Measurements from ENCODE around the gene GDPGP1.

The GDPGP1 gene

DNA sequence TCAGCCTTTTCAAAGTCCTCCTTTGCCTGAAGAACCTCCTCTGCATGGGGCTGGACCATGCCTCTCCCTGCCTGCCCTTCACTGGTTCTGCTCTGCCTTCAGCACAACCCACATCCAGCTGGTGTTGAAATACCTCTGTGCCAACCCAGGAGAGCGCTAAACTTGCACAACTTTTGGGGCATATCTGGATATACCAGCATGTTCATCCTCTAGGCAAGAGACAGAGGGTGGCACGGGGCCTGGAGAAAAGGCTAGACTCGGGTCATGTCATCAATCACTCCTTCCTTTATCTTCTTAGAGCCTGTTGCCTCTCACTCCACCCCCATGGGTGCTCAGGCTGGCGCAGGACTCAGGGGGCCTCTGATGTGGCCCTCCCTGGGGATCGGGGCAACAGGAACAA, 28.1 kb upstream of the GDPGP1 start:
- peaks cover 3% of the 10 kb centered on the region; the same call in 1 of the 2 replicates for H3K27me3 ChIP-seq (ENCODE audit: control insufficient read depth, insufficient read depth, low read length)
- H3K9me3 ChIP-seq (ENCODE audit: control insufficient read depth, insufficient read depth, low read length), result no peaks in the 10 kb centered on the region
- H3K36me3 ChIP-seq (ENCODE audit: control insufficient read depth, insufficient read depth, low read length), result peaks cover 7% of the 10 kb centered on the region; the same call in 1 of the 2 replicates
- no peak overlapping the region for H3K4me3 ChIP-seq (ENCODE audit: low read depth, low read length)
- no peak overlapping the region for H3K27ac ChIP-seq (ENCODE audit: low read depth, low read length)
- no peak overlapping the region for H3K9ac ChIP-seq (ENCODE audit: low read depth, low read length)
- H3K4me1 ChIP-seq (ENCODE audit: control insufficient read depth, insufficient read depth, low read length), result peaks cover 9% of the 10 kb centered on the region; the same call in 1 of the 2 replicates

DNA sequence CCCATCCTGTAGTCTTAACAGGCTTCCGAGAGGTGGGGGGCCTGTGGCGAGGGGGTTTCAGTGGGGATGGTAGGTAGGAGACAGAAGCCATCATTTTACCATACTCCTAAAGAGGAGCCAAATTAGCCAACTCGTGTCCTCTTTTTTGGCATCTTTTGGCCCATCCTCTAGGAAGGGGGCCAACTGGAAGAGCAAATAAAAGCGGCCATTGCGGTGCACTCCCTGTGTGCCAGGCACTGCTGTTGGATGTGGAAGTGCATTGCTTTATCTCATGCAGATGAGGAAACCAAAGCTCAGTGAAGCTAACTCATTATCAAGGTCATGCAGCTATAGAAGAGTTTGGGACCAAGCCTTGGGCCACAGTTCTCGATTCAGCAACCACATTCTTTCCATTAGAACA, 26.8 kb upstream of the GDPGP1 start:
- H3K36me3 ChIP-seq (ENCODE audit: control insufficient read depth, insufficient read depth, low read length), result peaks cover 7% of the 10 kb centered on the region; the same call in 1 of the 2 replicates
- no peak overlapping the region for H3K9ac ChIP-seq (ENCODE audit: low read depth, low read length)
- H3K4me3 ChIP-seq (ENCODE audit: low read depth, low read length), result no peak overlapping the region
- H3K27me3 ChIP-seq (ENCODE audit: control insufficient read depth, insufficient read depth, low read length), result peaks cover 3% of the 10 kb centered on the region; the same call in 1 of the 2 replicates
- H3K9me3 ChIP-seq (ENCODE audit: control insufficient read depth, insufficient read depth, low read length), result no peaks in the 10 kb centered on the region
- peaks cover 8% of the 10 kb centered on the region; the same call in 1 of the 2 replicates for H3K4me1 ChIP-seq (ENCODE audit: control insufficient read depth, insufficient read depth, low read length)
- H3K27ac ChIP-seq (ENCODE audit: low read depth, low read length), result no peak overlapping the region

DNA sequence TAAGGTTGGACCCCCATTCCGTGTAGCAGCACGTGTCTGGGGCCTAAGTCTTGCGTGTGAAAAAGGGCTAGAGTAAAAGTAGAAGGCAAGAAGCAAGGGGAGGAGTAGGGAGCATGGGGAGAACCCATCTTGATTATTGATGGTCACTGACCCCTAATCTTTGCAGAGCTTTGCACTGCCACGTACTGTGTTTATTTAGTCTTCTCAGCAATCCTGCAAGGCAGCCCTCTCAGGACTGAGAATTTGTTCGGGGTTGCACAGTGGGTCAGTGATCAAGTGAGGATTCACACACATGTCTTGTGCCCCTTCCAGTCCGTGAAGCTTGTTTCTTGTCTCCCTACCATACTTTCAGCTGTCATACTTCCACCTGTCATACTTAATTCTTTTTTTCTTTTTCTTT, 25.7 kb upstream of the GDPGP1 start:
- H3K9ac ChIP-seq (ENCODE audit: low read depth, low read length), result no peak overlapping the region
- H3K27me3 ChIP-seq (ENCODE audit: control insufficient read depth, insufficient read depth, low read length), result no peaks in the 10 kb centered on the region
- H3K27ac ChIP-seq (ENCODE audit: low read depth, low read length), result no peak overlapping the region
- peaks cover 9% of the 10 kb centered on the region for H3K36me3 ChIP-seq (ENCODE audit: control insufficient read depth, insufficient read depth, low read length)
- no peaks in the 10 kb centered on the region for H3K4me1 ChIP-seq (ENCODE audit: control insufficient read depth, insufficient read depth, low read length)
- H3K4me3 ChIP-seq (ENCODE audit: low read depth, low read length), result no peak overlapping the region
- H3K9me3 ChIP-seq (ENCODE audit: control insufficient read depth, insufficient read depth, low read length), result no peaks in the 10 kb centered on the region

DNA sequence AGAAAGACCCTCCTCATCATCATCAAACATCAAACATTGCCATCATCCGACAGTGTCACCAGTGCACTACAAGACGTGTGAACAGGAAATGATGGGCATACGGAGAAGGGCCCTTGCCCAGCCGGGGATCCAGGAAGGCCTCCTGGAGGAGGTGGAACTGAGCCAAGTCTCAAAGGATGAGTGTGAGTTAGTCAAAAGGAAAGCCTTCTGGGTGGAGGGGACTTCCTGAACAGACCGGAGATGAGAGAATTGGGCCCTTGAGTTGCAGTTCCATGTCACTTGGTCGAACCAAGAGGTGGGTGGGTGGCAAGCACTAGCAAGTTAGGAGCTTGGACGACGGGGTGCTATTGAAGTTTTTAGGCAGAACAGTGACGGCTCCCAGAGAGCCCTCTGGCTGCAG, 24.4 kb upstream of the GDPGP1 start:
- no peaks in the 10 kb centered on the region for H3K9me3 ChIP-seq (ENCODE audit: control insufficient read depth, insufficient read depth, low read length)
- no peak overlapping the region for H3K9ac ChIP-seq (ENCODE audit: low read depth, low read length)
- H3K27me3 ChIP-seq (ENCODE audit: control insufficient read depth, insufficient read depth, low read length), result no peaks in the 10 kb centered on the region
- H3K27ac ChIP-seq (ENCODE audit: low read depth, low read length), result no peak overlapping the region
- H3K4me1 ChIP-seq (ENCODE audit: control insufficient read depth, insufficient read depth, low read length), result no peaks in the 10 kb centered on the region
- no peak overlapping the region for H3K4me3 ChIP-seq (ENCODE audit: low read depth, low read length)
- peaks cover 9% of the 10 kb centered on the region for H3K36me3 ChIP-seq (ENCODE audit: control insufficient read depth, insufficient read depth, low read length)

DNA sequence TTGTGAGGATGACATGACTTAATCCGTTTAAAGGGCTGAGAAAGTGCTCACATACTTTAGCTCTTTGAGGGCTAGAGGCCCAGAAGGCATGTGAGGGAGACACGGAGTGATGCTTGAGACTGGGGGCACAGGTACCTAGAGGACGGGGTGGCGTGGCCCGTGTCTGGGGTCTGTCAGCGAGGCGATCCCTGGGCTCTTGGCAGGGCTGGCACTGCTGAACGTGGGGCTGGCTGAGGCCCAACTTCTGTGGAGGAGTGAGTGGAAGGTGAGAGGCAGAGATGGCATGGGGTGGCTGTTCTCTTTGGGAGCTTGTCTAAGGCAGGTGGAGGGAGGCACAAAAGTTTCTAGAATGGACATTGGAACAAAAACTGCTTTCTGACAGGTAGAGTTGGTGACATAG, 23.4 kb upstream of the GDPGP1 start:
- no peaks in the 10 kb centered on the region for H3K27me3 ChIP-seq (ENCODE audit: control insufficient read depth, insufficient read depth, low read length)
- H3K9me3 ChIP-seq (ENCODE audit: control insufficient read depth, insufficient read depth, low read length), result no peaks in the 10 kb centered on the region
- no peaks in the 10 kb centered on the region for H3K4me1 ChIP-seq (ENCODE audit: control insufficient read depth, insufficient read depth, low read length)
- H3K9ac ChIP-seq (ENCODE audit: low read depth, low read length), result no peak overlapping the region
- H3K4me3 ChIP-seq (ENCODE audit: low read depth, low read length), result no peak overlapping the region
- H3K36me3 ChIP-seq (ENCODE audit: control insufficient read depth, insufficient read depth, low read length), result peaks cover 9% of the 10 kb centered on the region
- H3K27ac ChIP-seq (ENCODE audit: low read depth, low read length), result no peak overlapping the region

DNA sequence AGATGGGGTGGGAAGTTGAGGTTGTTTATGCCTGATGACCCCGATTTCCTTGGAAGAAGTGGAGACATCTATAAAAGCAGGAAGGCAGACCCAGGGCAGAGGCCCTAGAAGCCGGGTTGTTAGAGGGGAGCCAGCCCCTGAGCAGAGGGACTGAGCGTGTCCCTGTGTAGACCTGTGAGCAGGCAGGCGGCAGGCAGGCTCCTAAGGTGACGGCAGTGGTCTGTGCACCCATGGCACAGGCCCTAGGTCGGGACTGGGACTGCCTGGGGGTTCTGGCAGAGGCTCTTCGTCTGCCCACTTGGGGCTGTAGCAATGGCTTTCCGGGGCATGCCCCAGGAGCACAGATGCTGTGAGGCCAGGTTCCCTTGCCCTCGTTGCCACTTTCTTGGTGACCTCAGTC, 23.0 kb upstream of the GDPGP1 start:
- Histone ChIP-seq H3K36me3 (ENCODE audit: control insufficient read depth, insufficient read depth, low read length) (peaks cover 6% of the 10 kb centered on the region), H3K27ac (ENCODE audit: low read depth, low read length) (no peak overlapping the region), H3K27me3 (ENCODE audit: control insufficient read depth, insufficient read depth, low read length) (no peaks in the 10 kb centered on the region), H3K9me3 (ENCODE audit: control insufficient read depth, insufficient read depth, low read length) (no peaks in the 10 kb centered on the region), H3K4me1 (ENCODE audit: control insufficient read depth, insufficient read depth, low read length) (no peaks in the 10 kb centered on the region), H3K9ac (ENCODE audit: low read depth, low read length) (no peak overlapping the region), H3K4me3 (ENCODE audit: low read depth, low read length) (no peak overlapping the region)

DNA sequence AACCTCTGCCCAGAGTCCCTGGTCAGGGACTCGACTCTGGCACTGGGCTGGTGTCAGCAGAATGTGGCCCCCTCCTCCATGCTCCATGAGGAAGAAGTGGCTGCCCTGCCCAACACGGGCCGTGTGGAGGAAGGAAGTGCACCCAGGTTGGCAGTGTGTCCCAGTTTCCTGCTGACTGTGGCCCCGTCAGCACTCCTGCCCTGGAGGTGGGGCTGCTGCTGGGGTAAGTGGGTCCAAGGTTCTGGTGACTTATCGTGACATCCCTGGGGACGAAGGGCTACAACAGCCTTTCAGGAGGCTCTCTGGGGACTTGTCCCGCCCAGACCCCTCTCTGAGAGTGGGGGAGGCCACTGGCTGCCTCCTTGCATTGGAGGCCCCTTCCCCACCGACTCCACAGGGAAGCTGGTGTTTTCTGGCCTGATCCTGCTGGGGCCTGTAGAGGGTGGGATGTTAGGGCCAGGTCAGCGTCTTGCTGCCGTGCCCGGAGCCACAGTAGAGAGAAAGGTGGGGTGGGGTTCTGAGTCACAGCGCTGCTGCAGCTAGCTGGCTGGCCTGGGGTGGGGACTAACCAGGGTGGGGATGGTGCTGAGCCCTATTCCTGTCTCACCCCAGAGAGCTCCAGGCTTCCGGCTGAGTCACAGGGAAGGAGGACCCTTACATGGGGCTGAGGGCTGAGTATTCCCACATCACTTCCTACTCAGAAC, 22.4 kb upstream of the GDPGP1 start:
- H3K4me1 ChIP-seq (ENCODE audit: control insufficient read depth, insufficient read depth, low read length), result no peaks in the 10 kb centered on the region
- no peak overlapping the region for H3K27ac ChIP-seq (ENCODE audit: low read depth, low read length)
- H3K9me3 ChIP-seq (ENCODE audit: control insufficient read depth, insufficient read depth, low read length), result no peaks in the 10 kb centered on the region
- no peaks in the 10 kb centered on the region for H3K27me3 ChIP-seq (ENCODE audit: control insufficient read depth, insufficient read depth, low read length)
- peaks cover 6% of the 10 kb centered on the region for H3K36me3 ChIP-seq (ENCODE audit: control insufficient read depth, insufficient read depth, low read length)
- no peak overlapping the region for H3K9ac ChIP-seq (ENCODE audit: low read depth, low read length)
- H3K4me3 ChIP-seq (ENCODE audit: low read depth, low read length), result no peak overlapping the region

DNA sequence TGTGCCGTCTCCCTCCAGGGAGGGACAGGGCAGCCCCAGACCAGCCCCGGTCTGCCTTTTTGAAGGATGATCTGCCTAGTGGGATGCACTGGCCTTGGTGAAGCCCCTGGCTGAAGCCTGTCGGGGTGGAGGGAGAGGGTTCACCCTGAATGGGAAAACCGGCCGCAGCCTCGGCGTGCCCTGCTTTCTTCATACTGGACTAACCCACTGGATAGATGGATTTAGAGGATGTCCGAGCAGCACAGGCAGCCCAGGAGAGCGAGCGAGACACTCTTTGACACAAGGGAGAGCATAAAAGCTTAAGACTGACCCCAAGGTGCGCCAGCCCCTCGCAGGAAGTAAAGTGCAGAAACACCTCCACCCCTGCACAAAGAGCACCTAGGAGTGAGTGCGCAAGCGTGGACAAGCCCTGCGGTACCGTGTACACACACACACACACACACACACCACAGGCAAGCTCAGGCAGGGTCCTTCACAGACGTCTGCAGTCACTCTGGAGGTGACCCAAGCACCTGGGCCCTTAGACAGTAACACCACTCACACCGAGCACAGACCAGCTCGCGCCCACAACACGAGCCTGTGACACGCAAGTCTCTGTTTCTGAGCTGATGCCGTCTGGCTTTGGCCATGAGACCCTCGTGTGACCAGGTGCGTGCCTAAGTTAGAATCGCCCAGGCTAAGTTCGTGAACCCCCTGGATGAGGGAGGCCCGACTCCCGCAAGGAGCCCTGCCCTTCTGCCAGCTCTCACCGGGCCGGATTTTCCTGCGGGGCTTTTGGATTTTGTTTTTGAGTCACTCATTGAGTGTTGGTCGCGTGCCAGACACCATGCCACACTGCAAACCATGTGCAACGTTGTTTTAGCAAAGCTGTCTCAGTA, 21.5 kb upstream of the GDPGP1 start:
- no peak overlapping the region for H3K27ac ChIP-seq (ENCODE audit: low read depth, low read length)
- H3K9ac ChIP-seq (ENCODE audit: low read depth, low read length), result no peak overlapping the region
- H3K27me3 ChIP-seq (ENCODE audit: control insufficient read depth, insufficient read depth, low read length), result no peaks in the 10 kb centered on the region
- H3K4me1 ChIP-seq (ENCODE audit: control insufficient read depth, insufficient read depth, low read length), result no peaks in the 10 kb centered on the region
- no peak overlapping the region for H3K4me3 ChIP-seq (ENCODE audit: low read depth, low read length)
- no peaks in the 10 kb centered on the region for H3K9me3 ChIP-seq (ENCODE audit: control insufficient read depth, insufficient read depth, low read length)
- H3K36me3 ChIP-seq (ENCODE audit: control insufficient read depth, insufficient read depth, low read length), result peaks cover 10% of the 10 kb centered on the region

DNA sequence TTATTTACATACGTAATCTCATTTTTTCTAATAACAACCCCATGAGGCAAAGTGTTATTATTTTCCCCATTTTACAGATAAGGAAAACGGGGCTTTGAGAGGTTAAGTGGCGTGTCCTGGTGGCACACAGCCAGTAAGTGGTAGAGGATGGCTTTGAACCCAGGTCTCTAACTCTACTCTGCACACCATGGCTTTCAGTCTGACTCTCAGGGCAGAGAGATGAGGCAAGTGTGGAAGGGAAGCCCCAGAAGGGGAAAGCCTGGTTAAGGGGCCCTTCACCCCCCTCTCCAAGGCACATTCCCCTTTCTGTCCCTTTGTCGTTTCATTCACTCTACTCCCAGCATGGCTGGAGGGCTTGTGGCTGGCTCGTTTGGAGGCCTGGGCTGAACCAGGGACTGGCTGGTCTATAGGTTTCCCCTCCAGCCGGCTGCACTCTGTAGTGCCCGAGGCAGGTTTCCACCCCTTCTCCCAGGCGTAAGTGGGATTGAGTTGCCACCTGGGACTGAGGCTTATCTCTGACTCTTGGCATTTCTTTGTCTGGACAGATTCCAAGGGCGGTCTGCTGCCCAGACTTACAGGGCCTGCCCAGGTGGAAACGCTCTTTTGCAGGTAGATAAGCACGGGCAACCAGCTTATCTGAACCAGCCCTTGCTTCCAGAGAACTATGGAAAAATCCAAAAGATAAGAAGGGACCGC, 20.7 kb upstream of the GDPGP1 start:
- Histone ChIP-seq H3K4me1 (ENCODE audit: control insufficient read depth, insufficient read depth, low read length) (no peaks in the 10 kb centered on the region), H3K9me3 (ENCODE audit: control insufficient read depth, insufficient read depth, low read length) (no peaks in the 10 kb centered on the region), H3K36me3 (ENCODE audit: control insufficient read depth, insufficient read depth, low read length) (peaks cover 12% of the 10 kb centered on the region), H3K4me3 (ENCODE audit: low read depth, low read length) (no peak overlapping the region), H3K27me3 (ENCODE audit: control insufficient read depth, insufficient read depth, low read length) (no peaks in the 10 kb centered on the region), H3K9ac (ENCODE audit: low read depth, low read length) (no peak overlapping the region), H3K27ac (ENCODE audit: low read depth, low read length) (no peak overlapping the region)

DNA sequence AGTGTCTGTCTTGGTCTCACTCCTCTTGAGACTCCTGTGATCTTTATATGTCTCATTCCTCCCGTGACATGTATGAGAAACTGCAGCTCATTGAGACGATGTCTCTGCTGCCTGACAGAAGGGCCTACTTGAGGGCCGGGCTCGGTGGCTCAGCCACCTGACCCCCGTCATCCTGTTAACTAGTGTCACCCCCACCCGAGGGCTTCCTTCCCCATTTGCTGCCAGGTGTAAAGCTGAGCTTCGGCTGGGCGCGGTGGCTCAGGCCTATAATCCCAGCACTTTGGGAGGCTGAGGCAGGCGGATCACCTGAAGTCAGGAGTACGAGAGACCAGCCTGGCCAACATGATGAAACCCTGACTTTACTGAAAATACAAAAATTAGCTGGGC, 20.2 kb upstream of the GDPGP1 start:
- Histone ChIP-seq H3K27me3 (ENCODE audit: control insufficient read depth, insufficient read depth, low read length) (no peaks in the 10 kb centered on the region), H3K9ac (ENCODE audit: low read depth, low read length) (no peak overlapping the region), H3K4me1 (ENCODE audit: control insufficient read depth, insufficient read depth, low read length) (no peaks in the 10 kb centered on the region), H3K36me3 (ENCODE audit: control insufficient read depth, insufficient read depth, low read length) (peaks cover 12% of the 10 kb centered on the region), H3K4me3 (ENCODE audit: low read depth, low read length) (no peak overlapping the region), H3K27ac (ENCODE audit: low read depth, low read length) (no peak overlapping the region), H3K9me3 (ENCODE audit: control insufficient read depth, insufficient read depth, low read length) (no peaks in the 10 kb centered on the region)

Data from HUES48 (cell line).